Stomach (tissue), 9 donors: Measurements from ENCODE around the gene NFYA. TPM values are rescaled to one million over a fixed set of nuclear protein-coding genes. Genes with fewer than 3 reads are reported as not detected.

Experiments used
- DNase-seq, 2 donors: peaks; one replicate each; pipeline versions ENCODE4 v3.0.0 to v3.0.0-alpha.2; 2013 to 2019
- H3K27ac ChIP-seq, 5 donors: fragments of 200-600 bp in 4 of 5; sonication (generic) in 4 of 5; one replicate each; pipeline ENCODE4 v1.5.1; 2013 to 2019; ENCODE audit warnings: mild to moderate bottlenecking in 1 of 5, moderate library complexity in 1 of 5
- H3K27me3 ChIP-seq, 3 donors: fragments of 200-600 bp; sonication (generic); one replicate each; pipeline ENCODE4 v1.5.1; 2017 to 2019; ENCODE audit warnings: mixed run types in 1 of 3
- H3K36me3 ChIP-seq, 4 donors: fragments of 200-600 bp; sonication (generic); 1 replicate in 3 of 4; 2 replicates in 1 of 4; pipeline ENCODE4 v1.5.1; 2016 to 2019
- H3K4me1 ChIP-seq, 4 donors: fragments of 200-600 bp; sonication (generic); one replicate each; pipeline ENCODE4 v1.5.1; 2016 to 2019
- H3K4me3 ChIP-seq, 4 donors: fragments of 200-600 bp; sonication (generic) in 3 of 4; one replicate each; pipeline ENCODE4 v1.5.1; 2016 to 2019; ENCODE audit warnings: mild to moderate bottlenecking in 1 of 4
- H3K9me3 ChIP-seq, 4 donors: fragments of 200-600 bp; sonication (generic); one replicate each; pipeline ENCODE4 v1.5.1; 2016 to 2019
- EP300 ChIP-seq: sonication (generic); formaldehyde crosslinking; IDR thresholded peaks from one replicate; pipeline ENCODE4 v1.6.1; 2017; ENCODE audit warnings: antibody characterized with exemption
- POLR2A ChIP-seq, 4 donors: fragments of 450-650 bp; IDR thresholded peaks; one replicate each; pipeline ENCODE4 v1.6.1; 2016; ENCODE audit warnings: antibody characterized with exemption in 4 of 4, control low read depth in 2 of 4, mild to moderate bottlenecking in 1 of 4, moderate library complexity in 1 of 4
- POLR2AphosphoS5 ChIP-seq, 3 donors: sonication (generic); formaldehyde crosslinking; IDR thresholded peaks; one replicate each; pipeline ENCODE4 v1.6.1; 2016; ENCODE audit warnings: antibody characterized with exemption in 3 of 3
- WGBS, 5 donors: extraction: QIAGEN DNeasy Blood & Tissue Kit in 3 of 5; methylation state at CpG; one replicate each; pipeline versions ENCODE4 v1.1.5 to v1.1.7; 2013 to 2018; 5-methylcytosine and 5-hydroxymethylcytosine counted together
- intact Hi-C: fragments of 100-400 bp; cut with DNase I; formaldehyde crosslinking; loops from one replicate; pipeline ENCODE4 v1.15.1; 2023; ENCODE audit warnings: low total_unique reads
- polyA plus RNA-seq, 3 donors: library from polyadenylated mRNA; stranded (reverse); fragments of 200-250 nt; gene quantifications; one replicate each; pipeline ENCODE4 v1.2.3, GENCODE V29; 2013
- total RNA-seq, 5 donors: library from RNA; depleted of rRNA; stranded (reverse); fragments of >200 nt; gene quantifications; one replicate each; pipeline versions ENCODE4 v1.1.0 to v1.2.3, GENCODE V29; 2014 to 2016
- TF ChIP-seq, protein P1 (sequence below), 7 experiments: fragments of 450-650 bp in 4 of 7; fragments of 200-600 bp in 3 of 7; sonication (generic) in 3 of 7; IDR thresholded peaks; one replicate each; pipeline ENCODE4 v1.5.1; 2016 to 2019; ENCODE audit warnings: antibody characterized with exemption in 7 of 7, control low read depth in 2 of 7, mild to moderate bottlenecking in 1 of 7
- donor health status: healthy with polysubstance abuse.
- donor health status: Bipolar disorder and iron deficiency.
- donor health status: healthy.

The NFYA gene
- total and polyA plus RNA-seq, 8 donors = 5.0 to 35.0 (median 13.4) TPM

DNA sequence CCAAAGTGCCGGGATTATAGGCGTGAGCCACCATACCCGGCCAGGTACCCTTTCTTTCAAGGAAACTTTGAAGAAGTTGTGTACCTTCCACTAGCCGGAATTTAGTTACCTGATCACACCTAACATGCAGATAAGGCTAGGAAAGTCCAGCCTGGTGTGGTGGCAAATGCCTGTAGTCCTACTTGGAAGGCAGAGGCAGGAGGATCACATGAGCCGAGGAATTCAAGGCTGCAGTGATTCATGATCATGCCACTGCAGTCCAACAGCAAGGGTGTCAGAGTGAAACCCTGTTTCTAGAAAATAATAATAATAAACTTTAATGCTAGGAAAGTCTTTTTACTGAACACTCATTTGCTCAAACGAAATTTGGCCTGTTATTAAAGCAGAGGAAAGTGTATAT lies 21.0 kb downstream of the NFYA start:
- no peak for TF ChIP-seq EP300
- no peak for TF ChIP-seq POLR2A (IDR thresholded peaks at IDR 0.05)
- no peak for TF ChIP-seq POLR2AphosphoS5 (IDR thresholded peaks at IDR 0.05)
- TF ChIP-seq, protein P1, sequence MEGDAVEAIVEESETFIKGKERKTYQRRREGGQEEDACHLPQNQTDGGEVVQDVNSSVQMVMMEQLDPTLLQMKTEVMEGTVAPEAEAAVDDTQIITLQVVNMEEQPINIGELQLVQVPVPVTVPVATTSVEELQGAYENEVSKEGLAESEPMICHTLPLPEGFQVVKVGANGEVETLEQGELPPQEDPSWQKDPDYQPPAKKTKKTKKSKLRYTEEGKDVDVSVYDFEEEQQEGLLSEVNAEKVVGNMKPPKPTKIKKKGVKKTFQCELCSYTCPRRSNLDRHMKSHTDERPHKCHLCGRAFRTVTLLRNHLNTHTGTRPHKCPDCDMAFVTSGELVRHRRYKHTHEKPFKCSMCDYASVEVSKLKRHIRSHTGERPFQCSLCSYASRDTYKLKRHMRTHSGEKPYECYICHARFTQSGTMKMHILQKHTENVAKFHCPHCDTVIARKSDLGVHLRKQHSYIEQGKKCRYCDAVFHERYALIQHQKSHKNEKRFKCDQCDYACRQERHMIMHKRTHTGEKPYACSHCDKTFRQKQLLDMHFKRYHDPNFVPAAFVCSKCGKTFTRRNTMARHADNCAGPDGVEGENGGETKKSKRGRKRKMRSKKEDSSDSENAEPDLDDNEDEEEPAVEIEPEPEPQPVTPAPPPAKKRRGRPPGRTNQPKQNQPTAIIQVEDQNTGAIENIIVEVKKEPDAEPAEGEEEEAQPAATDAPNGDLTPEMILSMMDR (IDR thresholded peaks at IDR 0.05) = no peak
- Histone ChIP-seq H3K4me3 (no peak overlapping the region), H3K4me1 (no peaks in the 10 kb centered on the region), H3K27ac (no peak overlapping the region), H3K36me3 (peaks cover 87 to 100% (median 99%) of the 10 kb centered on the region in 4 donors), H3K9me3 (no peaks in the 10 kb centered on the region), H3K27me3 (no peaks in the 10 kb centered on the region)
- intact Hi-C loops = no loop called here
- 62 to 85% (median 80%) methylated on average over 6 of the region's 6 CpGs for WGBS, 5 donors
- no peak for DNase-seq

DNA sequence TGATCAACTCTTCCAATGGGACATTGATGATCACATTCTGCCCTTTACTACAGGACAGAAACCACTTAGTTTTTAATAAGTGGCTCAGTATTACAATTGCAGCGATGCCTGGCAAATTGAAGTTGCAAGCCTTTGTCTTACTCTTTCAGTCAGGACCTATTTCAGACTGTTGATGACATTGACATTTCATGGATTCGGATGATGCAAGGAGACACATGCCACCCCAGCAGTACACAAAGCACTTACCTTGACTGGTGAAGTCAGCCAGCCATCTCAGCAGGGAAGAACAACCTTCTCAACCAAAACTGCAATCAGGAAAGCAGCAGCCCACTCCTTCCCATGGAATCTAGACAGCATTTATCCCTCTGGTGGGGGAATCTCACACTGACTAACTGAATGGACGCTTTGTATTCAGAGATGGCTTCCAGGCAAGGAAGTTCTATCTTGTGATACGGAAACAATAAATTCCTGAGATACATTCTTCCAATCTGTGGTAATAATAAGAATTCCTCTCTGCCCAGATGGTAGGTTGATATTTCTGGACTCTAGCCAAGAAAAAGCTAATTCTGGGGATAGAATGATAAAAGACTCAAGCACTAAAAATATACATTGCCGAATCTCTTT lies 24.8 kb downstream of the NFYA start:
- Histone ChIP-seq H3K9me3 (no peaks in the 10 kb centered on the region), H3K27ac (no peak overlapping the region), H3K27me3 (no peaks in the 10 kb centered on the region), H3K4me3 (no peak overlapping the region), H3K36me3 (peaks cover 68 to 100% (median 97%) of the 10 kb centered on the region in 4 donors), H3K4me1 (no peaks in the 10 kb centered on the region)
- 86 to 89% (median 88%) methylated on average over 5 of the region's 5 CpGs for WGBS, 5 donors
- intact Hi-C loops = no loop called here
- no peak for DNase-seq
- TF ChIP-seq EP300 (no peak), POLR2A (IDR thresholded peaks at IDR 0.05) (no peak), POLR2AphosphoS5 (IDR thresholded peaks at IDR 0.05) (no peak)
- TF ChIP-seq, protein P1 (IDR thresholded peaks at IDR 0.05) = no peak

DNA sequence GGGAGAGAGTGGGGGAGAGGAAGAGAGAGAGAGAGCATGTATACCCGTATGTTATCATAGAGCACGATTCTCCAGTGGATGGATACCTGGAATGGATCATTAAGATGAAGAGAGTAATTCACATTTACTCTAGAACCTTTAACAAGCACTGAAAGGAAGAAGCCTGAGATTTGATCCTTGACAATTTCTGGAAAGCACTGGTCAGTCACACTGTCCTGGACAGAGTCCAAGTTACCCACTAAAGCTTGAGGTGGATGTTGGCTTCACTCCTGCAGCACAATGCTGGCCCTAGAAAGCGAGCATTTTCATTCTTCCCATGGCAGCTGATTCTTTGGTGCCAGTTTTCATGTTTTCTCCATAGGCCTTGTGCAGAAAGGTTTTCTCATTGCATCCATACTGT lies 25.6 kb downstream of the NFYA start:
- 62 to 85% (median 68%) methylated on average over 3 of the region's 3 CpGs for WGBS, 5 donors
- no peaks in the 10 kb centered on the region for H3K27me3 ChIP-seq
- no peak for DNase-seq
- H3K4me3 ChIP-seq = no peak overlapping the region
- H3K9me3 ChIP-seq = no peaks in the 10 kb centered on the region
- peaks cover 62 to 92% (median 89%) of the 10 kb centered on the region in 4 donors for H3K36me3 ChIP-seq
- H3K4me1 ChIP-seq = no peaks in the 10 kb centered on the region
- no peak overlapping the region for H3K27ac ChIP-seq
- TF ChIP-seq, protein P1 (IDR thresholded peaks at IDR 0.05) = no peak
- TF ChIP-seq POLR2A (IDR thresholded peaks at IDR 0.05) = no peak
- no peak for TF ChIP-seq EP300
- TF ChIP-seq POLR2AphosphoS5 (IDR thresholded peaks at IDR 0.05) = no peak
- intact Hi-C loops = no loop called here

DNA sequence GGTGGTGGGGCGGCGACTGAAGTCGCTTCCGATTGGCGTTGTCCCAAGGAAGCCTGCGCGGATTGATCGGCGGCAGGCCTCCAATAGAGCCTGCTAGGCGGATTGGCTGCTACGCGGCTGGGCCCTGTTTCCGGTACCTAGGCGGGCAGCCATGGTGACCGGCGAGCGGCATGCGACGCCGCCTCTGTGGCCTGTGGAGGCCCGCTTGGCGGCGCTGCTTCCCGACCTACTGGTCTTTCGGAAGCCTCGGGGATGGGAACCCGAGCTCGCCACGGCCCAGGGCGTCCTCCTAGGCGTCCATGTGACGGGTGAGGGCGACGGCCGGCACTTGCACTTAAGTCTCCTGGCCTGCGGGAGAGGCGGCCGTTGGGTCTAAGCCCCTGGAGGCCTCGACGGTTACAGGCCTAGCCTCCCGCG lies 28.1 kb downstream of the NFYA start:
- Histone ChIP-seq H3K27ac (no peak overlapping the region), H3K4me3 (no peak overlapping the region), H3K36me3 (peaks cover 38 to 67% (median 64%) of the 10 kb centered on the region in 4 donors), H3K27me3 (no peaks in the 10 kb centered on the region), H3K9me3 (no peaks in the 10 kb centered on the region), H3K4me1 (no peaks in the 10 kb centered on the region)
- DNase-seq = peak in 1 of 2 donors; percentile 5
- WGBS, 5 donors = 80 to 92% (median 89%) methylated on average over 41 to 42 of the region's 42 CpGs
- TF ChIP-seq POLR2AphosphoS5 (IDR thresholded peaks at IDR 0.05) (no peak), EP300 (no peak), POLR2A (IDR thresholded peaks at IDR 0.05) (no peak)
- TF ChIP-seq, protein P1 (IDR thresholded peaks at IDR 0.05) = no peak
- intact Hi-C loops = no loop called here
